KBM-7 (cell line): ENCODE measurements around the gene FBXL7.

Source experiments
- DNase-seq: peaks from one replicate; pipeline ENCODE4 v3.0.0-alpha.2; 2015
- in situ Hi-C: fragments of 300-500 bp; cut with MboI; formaldehyde crosslinking; loops from 2 replicates; pipeline ENCODE4 v1.14.3; 2020; ENCODE audit warnings: low sequenced_read_pairs, low pct_unique_long_range_greater_than_20kb, mixed read lengths

FBXL7 gene

DNA sequence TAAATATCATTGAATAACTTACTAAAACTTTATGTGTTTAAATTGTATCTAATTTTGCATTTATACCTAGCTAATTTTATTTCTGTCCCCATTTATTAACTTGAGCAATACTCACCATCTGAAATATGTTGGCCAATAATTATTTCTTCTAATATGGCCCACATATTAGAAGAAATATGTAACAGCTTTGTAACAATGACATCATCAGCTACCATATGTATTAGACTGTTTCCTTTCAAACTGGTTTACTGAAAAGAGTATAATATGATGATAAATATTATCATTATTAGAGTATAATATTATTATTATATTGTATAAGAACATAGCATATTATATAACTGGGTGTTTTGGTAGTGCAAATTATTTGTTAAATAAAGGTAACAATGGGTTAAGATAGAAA, 220.5 kb downstream of the FBXL7 start:
- in situ Hi-C loops, result no loop called here
- no peak for DNase-seq

DNA sequence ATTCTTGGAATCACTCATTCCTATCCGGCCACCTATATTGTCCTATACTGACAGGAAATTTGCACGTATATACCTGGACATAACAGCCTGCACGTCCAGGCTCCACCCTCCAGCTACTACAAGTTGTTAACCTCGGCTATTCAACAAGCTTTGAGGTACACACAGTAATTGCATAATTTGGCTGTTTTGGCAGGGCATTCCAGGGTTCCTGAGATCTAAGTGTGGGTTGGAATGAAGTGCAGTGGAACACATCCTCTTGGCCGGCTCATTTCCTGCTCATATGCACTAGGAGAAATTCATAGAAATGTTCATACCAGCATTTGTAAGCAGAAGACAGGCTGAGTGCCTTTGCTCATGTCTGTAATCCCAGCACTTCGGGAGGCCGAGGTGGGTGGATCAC, 222.3 kb downstream of the FBXL7 start:
- DNase-seq, result no peak
- in situ Hi-C loops, result no loop called here

DNA sequence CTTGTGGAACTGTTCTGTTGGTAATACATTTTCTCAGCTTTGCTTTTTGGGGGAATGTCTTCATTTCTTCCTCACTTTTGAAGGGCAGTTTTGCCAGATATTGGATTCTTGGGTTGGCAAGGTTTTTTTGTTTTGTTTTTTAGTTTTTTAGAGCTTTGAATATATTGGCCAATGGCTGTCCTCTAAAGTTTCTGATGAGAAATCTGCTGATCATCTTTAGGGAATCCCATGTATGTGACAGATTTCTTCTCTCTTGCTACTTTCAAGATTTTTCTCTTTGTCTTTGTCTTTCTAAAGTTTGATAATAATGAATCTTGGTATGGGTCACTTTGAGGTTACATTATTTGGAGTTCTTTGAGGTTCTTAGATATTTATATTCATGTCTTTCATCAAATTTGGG, 227.4 kb downstream of the FBXL7 start:
- in situ Hi-C loops, result no loop called here
- no peak for DNase-seq

- DNase-seq, result no peak
- in situ Hi-C loops, result no loop called here
Measured at GRCh38 chr5:15728811-15729210, 228.8 kb downstream of the FBXL7 start.

- in situ Hi-C loops, result no loop called here
- no peak for DNase-seq
Measured at GRCh38 chr5:15731699-15732098, 231.7 kb downstream of the FBXL7 start.

DNA sequence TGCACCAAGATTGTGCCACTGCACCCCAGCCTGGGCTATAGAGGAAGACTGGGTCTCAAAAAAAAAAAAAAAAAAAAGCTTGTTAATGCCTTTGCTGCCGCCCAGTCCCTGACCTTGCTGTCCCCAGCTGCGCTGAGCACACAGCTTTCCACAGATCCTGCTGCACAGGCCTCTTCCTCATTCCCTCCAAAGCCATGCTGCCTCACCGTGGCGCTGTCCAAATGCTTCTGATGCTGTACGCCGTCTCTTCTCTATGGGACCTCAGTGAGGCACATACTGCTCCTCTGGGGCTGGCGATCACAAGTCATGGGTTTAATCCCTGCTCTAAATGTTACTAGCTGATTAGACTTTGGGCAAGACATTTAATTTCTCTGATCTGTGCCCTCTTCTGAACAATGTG, 234.1 kb downstream of the FBXL7 start:
- in situ Hi-C loops, result no loop called here
- DNase-seq, result no peak

GRCh38 chr5:15737036-15737821, 237.2 kb downstream of the FBXL7 start:
- no peak for DNase-seq
- in situ Hi-C loops, result no loop called here

DNA sequence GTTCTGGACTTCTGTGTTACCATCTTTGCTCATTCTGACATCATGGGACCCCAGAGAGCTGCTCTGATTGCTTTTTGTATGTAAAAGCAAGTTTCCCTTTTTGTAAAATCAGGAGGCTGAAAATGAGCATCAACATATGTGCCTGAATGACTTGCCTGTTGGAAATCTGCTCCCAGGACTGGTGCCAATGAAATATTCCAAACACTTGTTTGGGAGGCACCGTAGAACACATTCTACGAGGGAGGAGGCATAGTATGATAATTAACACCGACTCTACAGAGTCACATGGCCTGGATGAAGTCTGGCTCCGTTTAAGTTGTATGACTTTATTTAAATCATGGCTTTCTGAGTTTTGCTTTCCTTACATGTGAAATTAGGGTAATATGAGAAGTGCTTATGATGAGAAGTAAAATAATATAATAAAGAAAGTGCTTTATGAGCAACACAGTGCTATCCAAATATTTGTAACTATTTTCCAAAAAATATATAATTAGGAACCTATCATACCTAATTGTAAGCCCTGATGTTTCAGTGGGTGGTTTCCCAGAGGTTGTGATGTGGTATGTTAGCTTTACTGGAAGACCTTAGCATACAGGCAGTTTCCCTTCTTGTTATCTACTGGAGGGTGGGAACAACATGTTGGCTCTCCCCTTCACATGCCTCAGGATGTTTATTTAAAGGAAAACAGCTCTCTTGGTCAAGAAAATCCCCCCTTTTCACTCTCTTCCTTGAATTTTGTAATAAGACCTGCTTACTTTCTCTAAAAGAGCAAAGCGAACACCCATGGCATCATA, 238.1 kb downstream of the FBXL7 start:
- DNase-seq, result no peak
- in situ Hi-C loops, result no loop called here

- in situ Hi-C loops, result no loop called here
- DNase-seq, result no peak
Measured at GRCh38 chr5:15740383-15740782, 240.4 kb downstream of the FBXL7 start.

- no peak for DNase-seq
- in situ Hi-C loops, result no loop called here
Measured at GRCh38 chr5:15741591-15741990, 241.6 kb downstream of the FBXL7 start.

DNA sequence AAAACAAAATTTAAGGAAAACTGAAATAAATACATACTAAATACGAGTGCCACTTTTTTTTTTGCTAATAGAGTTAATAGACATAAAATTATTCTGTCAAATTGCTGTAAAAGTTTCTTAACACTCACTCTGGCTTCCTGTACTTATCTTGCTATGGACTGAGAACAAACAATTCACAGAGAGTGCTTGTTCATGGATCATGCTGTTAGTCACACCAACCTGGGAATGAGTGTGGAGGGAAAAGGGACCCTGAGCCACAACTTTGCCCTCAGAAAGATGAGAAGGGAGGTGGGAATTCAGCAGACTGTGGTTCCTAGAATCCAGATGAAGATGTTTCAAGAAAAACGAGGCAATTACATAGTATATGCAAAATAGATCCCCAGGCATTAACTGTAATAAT, 246.9 kb downstream of the FBXL7 start:
- in situ Hi-C loops, result no loop called here
- no peak for DNase-seq

DNA sequence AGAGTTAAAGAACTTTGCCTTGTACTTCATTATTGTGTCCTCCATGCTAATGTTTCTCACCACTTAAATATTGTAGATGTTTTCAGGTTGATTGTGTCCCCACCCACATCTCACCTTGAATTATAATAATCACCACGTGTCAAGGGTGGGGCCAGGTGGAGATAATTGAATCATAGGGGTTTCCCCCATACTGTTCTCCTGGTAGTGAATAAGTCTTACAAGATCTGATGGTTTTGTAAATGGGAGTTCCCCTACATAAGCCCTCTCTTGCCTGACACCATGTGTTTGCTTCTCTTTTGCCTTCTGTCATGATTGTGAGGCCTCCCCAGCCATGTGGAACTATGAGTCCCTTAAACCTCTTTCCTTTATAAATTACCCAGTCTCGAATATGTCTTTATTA, 248.3 kb downstream of the FBXL7 start:
- in situ Hi-C loops, result no loop called here
- DNase-seq, result no peak

DNA sequence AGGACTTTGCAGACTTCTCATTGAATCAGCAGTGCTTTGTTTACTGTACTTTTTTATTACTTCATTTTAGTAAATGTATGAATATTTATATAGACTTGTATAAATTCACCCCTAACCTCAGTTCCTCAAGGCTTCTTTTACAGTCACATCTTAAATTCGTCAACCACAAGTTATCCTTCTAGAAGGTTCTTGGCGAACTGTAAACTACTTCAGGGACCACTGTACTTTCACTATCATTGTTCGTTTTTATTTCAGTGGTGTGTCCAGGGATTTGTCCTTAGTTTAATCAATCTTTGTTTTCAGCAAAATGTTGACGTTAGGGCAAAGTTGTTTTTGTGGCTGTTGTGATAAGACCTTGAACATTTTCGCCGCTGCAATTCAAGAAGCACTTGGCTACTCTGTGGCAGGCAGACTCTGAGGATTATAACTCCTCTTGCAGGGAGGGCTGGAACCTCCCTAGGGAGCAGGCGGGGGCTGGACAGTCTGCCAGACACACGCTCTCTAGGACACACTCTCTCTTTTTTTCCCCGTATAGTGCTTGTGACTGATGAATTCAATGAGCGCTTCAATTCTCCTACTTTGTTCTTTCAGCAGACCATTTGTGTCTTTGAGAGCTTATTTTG, 252.8 kb downstream of the FBXL7 start:
- in situ Hi-C loops, result no loop called here
- no peak for DNase-seq

GRCh38 chr5:15753752-15754151, 253.8 kb downstream of the FBXL7 start:
- no peak for DNase-seq
- in situ Hi-C loops, result no loop called here

GRCh38 chr5:15757103-15757502, 257.1 kb downstream of the FBXL7 start:
- in situ Hi-C loops, result no loop called here
- DNase-seq, result no peak

- DNase-seq, result no peak
- in situ Hi-C loops, result no loop called here
Measured at GRCh38 chr5:15757619-15758018, 257.6 kb downstream of the FBXL7 start.

DNA sequence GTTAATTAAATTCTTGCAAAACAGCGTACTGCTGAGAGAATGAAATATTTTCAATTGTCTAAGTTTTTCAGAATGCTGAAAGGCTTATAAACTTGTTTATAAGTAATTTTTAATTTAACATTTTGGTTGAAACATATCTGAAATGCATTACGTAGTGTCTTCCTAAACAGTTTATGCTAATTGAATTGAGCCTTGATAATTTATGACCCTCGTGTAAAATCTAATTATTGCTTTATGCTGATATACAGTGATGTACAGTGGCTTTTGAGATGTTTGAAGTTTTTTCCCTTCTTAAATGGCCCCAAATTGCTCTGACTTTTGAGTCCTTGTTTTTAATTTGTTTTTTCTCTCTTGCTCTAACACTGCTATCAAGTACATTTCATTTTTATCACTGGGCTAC, 262.7 kb downstream of the FBXL7 start:
- in situ Hi-C loops, result no loop called here

GRCh38 chr5:15763754-15764153, 263.8 kb downstream of the FBXL7 start:
- DNase-seq, result no peak
- in situ Hi-C loops, result no loop called here

More for the DNA sequence above, 262.7 kb downstream of the FBXL7 start:
- no peak for DNase-seq

GRCh38 chr5:15768936-15769335, 269.0 kb downstream of the FBXL7 start:
- no peak for DNase-seq
- in situ Hi-C loops, result no loop called here

- in situ Hi-C loops, result no loop called here
- no peak for DNase-seq
Measured at GRCh38 chr5:15772131-15772530, 272.2 kb downstream of the FBXL7 start.
